ENCODE measurements around the gene ATG9A. TPM values are rescaled to one million over a fixed set of nuclear protein-coding genes. Genes with fewer than 3 reads are reported as not detected.
A peak's percentile ranks its signal among the peaks of the same experiment; 100 is the strongest.

ATG9A gene
- total RNA-seq, 2 donors from 2014 or later, result 45.4 to 45.7 TPM

DNA sequence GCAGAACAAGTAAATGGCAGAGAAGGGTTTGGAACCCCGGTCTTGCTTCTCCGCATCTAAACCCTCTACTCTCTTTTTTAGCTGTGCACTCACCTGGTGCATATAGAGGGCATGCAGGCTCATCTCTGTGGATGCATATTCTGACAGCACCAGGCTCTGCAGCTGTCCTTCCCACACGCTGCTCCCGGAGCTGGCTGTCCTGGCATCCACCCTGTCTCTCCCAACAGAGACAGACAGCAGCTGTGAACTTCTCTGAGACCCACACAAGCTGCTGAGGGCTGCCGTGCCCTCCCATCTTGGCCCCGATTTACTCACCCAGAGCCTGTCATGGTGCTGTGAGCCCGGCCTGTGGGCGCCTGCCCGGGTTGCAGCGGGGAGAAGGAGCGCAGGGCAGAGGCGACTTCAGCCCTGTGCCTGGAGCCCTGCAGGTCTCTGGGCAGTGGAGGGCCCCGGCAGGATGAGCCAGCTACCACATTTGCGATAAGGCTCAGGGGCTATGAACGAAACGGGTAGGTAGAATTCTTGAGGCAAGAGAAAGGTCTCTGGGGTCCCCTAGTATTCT lies 7.4 kb downstream of the ATG9A start:
- Histone ChIP-seq H3K36me3 (ENCODE audit: control insufficient read depth, insufficient read depth, low read length) (peaks cover 42% of the 10 kb centered on the region), H3K27me3 (ENCODE audit: control insufficient read depth, insufficient read depth, low read length, poor library complexity, severe bottlenecking) (no peaks in the 10 kb centered on the region), H3K27ac (ENCODE audit: low read depth, low read length) (no peak overlapping the region), H3K9ac (ENCODE audit: extremely low read depth, low read length, poor library complexity, severe bottlenecking) (no peak overlapping the region), H3K4me1 (ENCODE audit: control insufficient read depth, insufficient read depth, low read length) (no peaks in the 10 kb centered on the region), H3K9me3 (ENCODE audit: control insufficient read depth, low read length) (no peaks in the 10 kb centered on the region), H3K4me3 (ENCODE audit: low read length) (no peak overlapping the region)
- H3K36me3 Mint-ChIP-seq (ENCODE audit: low read depth), result peaks cover 54% of the 10 kb centered on the region
- 94 to 98% methylated on average over 12 to 16 of the region's 16 CpGs for WGBS, 2 experiments (ENCODE audit: insufficient coverage in 1 of 2, insufficient read length in 1 of 2)
- no peak overlapping the region for H3K27ac Mint-ChIP-seq
- no peaks in the 10 kb centered on the region for H3K9me3 Mint-ChIP-seq
- peaks cover 12% of the 10 kb centered on the region for H3K4me1 Mint-ChIP-seq
- no peak overlapping the region for H3K4me3 Mint-ChIP-seq
- no peaks in the 10 kb centered on the region for H3K27me3 Mint-ChIP-seq (ENCODE audit: insufficient read depth)
- DNase-seq, result no peak
- TF ChIP-seq, protein P1, sequence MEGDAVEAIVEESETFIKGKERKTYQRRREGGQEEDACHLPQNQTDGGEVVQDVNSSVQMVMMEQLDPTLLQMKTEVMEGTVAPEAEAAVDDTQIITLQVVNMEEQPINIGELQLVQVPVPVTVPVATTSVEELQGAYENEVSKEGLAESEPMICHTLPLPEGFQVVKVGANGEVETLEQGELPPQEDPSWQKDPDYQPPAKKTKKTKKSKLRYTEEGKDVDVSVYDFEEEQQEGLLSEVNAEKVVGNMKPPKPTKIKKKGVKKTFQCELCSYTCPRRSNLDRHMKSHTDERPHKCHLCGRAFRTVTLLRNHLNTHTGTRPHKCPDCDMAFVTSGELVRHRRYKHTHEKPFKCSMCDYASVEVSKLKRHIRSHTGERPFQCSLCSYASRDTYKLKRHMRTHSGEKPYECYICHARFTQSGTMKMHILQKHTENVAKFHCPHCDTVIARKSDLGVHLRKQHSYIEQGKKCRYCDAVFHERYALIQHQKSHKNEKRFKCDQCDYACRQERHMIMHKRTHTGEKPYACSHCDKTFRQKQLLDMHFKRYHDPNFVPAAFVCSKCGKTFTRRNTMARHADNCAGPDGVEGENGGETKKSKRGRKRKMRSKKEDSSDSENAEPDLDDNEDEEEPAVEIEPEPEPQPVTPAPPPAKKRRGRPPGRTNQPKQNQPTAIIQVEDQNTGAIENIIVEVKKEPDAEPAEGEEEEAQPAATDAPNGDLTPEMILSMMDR (conservative IDR thresholded peaks at IDR 0.05), result no peak

- no peaks in the 10 kb centered on the region for H3K9me3 ChIP-seq (ENCODE audit: control insufficient read depth, low read length)
- Mint-ChIP-seq H3K9me3 (no peaks in the 10 kb centered on the region), H3K4me3 (no peak overlapping the region), H3K4me1 (peaks cover 17% of the 10 kb centered on the region), H3K27ac (no peak overlapping the region), H3K36me3 (ENCODE audit: low read depth) (peaks cover 57% of the 10 kb centered on the region), H3K27me3 (ENCODE audit: insufficient read depth) (no peaks in the 10 kb centered on the region)
- TF ChIP-seq, protein P1 (conservative IDR thresholded peaks at IDR 0.05), result no peak
- no peak overlapping the region for H3K4me3 ChIP-seq (ENCODE audit: low read length)
- no peak overlapping the region for H3K27ac ChIP-seq (ENCODE audit: low read depth, low read length)
- no peaks in the 10 kb centered on the region for H3K27me3 ChIP-seq (ENCODE audit: control insufficient read depth, insufficient read depth, low read length, poor library complexity, severe bottlenecking)
- 92 to 94% methylated on average over 4 to 19 of the region's 19 CpGs for WGBS, 2 experiments (ENCODE audit: insufficient coverage in 1 of 2, insufficient read length in 1 of 2)
- peaks cover 46% of the 10 kb centered on the region for H3K36me3 ChIP-seq (ENCODE audit: control insufficient read depth, insufficient read depth, low read length)
- H3K4me1 ChIP-seq (ENCODE audit: control insufficient read depth, insufficient read depth, low read length), result no peaks in the 10 kb centered on the region
- H3K9ac ChIP-seq (ENCODE audit: extremely low read depth, low read length, poor library complexity, severe bottlenecking), result no peak overlapping the region
- DNase-seq, result no peak
These were observed 8.6 kb downstream of the ATG9A start for GRCh38 chr2:219220652-219221402.

DNA sequence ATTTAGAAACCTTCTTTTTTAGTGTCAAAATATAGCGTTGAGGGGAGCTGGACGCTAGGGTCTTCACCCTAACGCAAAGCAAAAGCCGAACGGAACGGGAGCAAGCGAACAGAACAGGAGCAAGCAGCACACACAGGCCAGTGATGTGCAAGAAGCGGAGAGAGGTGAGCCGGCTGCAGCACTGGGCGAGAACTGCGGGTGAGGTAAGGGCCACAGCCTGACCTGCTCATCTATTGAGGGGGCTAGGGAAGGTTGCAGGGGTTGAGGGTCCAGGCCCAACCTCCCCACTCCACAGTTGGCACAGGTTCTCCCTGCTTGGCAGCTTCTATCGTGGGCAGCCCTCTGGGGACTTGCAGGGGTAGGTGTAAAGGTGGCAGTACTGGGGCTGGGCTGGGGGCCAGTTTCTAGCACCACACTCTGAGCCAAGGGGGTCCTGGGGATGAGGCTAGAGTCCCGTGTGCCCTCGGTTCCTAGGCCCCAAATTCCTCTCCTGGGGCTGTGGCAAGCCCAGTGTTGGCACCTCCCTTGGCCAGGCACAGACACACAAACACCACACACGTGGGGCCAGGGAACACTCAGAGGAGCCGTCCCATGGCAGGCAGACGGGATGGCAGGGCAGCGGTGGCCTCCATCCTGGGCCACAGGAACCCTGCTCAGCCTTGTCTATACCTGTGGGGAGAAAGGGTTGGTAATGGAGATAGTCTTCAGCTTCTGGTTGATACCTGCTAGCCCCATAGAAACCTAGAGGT lies 9.5 kb downstream of the ATG9A start:
- WGBS, 2 experiments (ENCODE audit: insufficient coverage in 1 of 2, insufficient read length in 1 of 2), result 93 to 94% methylated on average over 10 to 18 of the region's 18 CpGs
- H3K27ac Mint-ChIP-seq, result peak overlapping the region; percentile 92
- H3K9ac ChIP-seq (ENCODE audit: extremely low read depth, low read length, poor library complexity, severe bottlenecking), result no peak overlapping the region
- DNase-seq, result no peak
- H3K9me3 Mint-ChIP-seq, result no peaks in the 10 kb centered on the region
- TF ChIP-seq, protein P1 (conservative IDR thresholded peaks at IDR 0.05), result no peak
- no peaks in the 10 kb centered on the region for H3K27me3 ChIP-seq (ENCODE audit: control insufficient read depth, insufficient read depth, low read length, poor library complexity, severe bottlenecking)
- H3K36me3 ChIP-seq (ENCODE audit: control insufficient read depth, insufficient read depth, low read length), result peaks cover 45% of the 10 kb centered on the region
- H3K27me3 Mint-ChIP-seq (ENCODE audit: insufficient read depth), result no peaks in the 10 kb centered on the region
- no peaks in the 10 kb centered on the region for H3K4me1 ChIP-seq (ENCODE audit: control insufficient read depth, insufficient read depth, low read length)
- H3K4me1 Mint-ChIP-seq, result peaks cover 17% of the 10 kb centered on the region
- no peaks in the 10 kb centered on the region for H3K9me3 ChIP-seq (ENCODE audit: control insufficient read depth, low read length)
- H3K4me3 Mint-ChIP-seq, result no peak overlapping the region
- H3K27ac ChIP-seq (ENCODE audit: low read depth, low read length), result no peak overlapping the region
- no peak overlapping the region for H3K4me3 ChIP-seq (ENCODE audit: low read length)
- H3K36me3 Mint-ChIP-seq (ENCODE audit: low read depth), result peaks cover 53% of the 10 kb centered on the region
